Activated T-helper 2 cell treated with anti-CD3 and anti-CD28 coated beads, Interferon-gamma antibody, Interleukin-2, Interleukin-4, amounts not matched to agents 10 μg/mL and 5 μg/mL and 100 μg/mL, durations not matched to agents 14 hours and 24 hours and 36 hours (primary cell): ENCODE results near the gene IGSF9. TPM values are rescaled to one million over a fixed set of nuclear protein-coding genes. Genes with fewer than 3 reads are reported as not detected.

Experiments
- DNase-seq: peaks from one replicate; pipeline ENCODE4 v3.0.0; 2021; ENCODE audit warnings: low spot score
- H3K27ac Mint-ChIP-seq: one replicate; pipeline ENCODE4 v1.8.0; 2021; ENCODE audit warnings: mixed read lengths
- H3K27me3 Mint-ChIP-seq: one replicate; pipeline ENCODE4 v1.8.0; 2021; ENCODE audit warnings: low read depth, mixed read lengths
- H3K36me3 Mint-ChIP-seq: one replicate; pipeline ENCODE4 v1.8.0; 2021; ENCODE audit warnings: low read depth, mixed read lengths
- H3K4me1 Mint-ChIP-seq: one replicate; pipeline ENCODE4 v1.8.0; 2021; ENCODE audit warnings: low read depth, mixed read lengths
- H3K4me3 Mint-ChIP-seq: one replicate; pipeline ENCODE4 v1.8.0; 2021; ENCODE audit warnings: low read depth, mild to moderate bottlenecking, moderate library complexity, mixed read lengths
- H3K9me3 Mint-ChIP-seq: one replicate; pipeline ENCODE4 v1.8.0; 2021; ENCODE audit warnings: mixed read lengths
- intact Hi-C: fragments of 100-400 bp; cut with micrococcal nuclease; formaldehyde crosslinking; loops from one replicate; pipeline ENCODE4 v1.15.1; 2023
- total RNA-seq: library from RNA; stranded (reverse); gene quantifications from 2 replicates; pipeline ENCODE4 v1.2.3, GENCODE V29; 2022

IGSF9 gene
- total RNA-seq, 1 donor from 2014 or later = not detected

DNA sequence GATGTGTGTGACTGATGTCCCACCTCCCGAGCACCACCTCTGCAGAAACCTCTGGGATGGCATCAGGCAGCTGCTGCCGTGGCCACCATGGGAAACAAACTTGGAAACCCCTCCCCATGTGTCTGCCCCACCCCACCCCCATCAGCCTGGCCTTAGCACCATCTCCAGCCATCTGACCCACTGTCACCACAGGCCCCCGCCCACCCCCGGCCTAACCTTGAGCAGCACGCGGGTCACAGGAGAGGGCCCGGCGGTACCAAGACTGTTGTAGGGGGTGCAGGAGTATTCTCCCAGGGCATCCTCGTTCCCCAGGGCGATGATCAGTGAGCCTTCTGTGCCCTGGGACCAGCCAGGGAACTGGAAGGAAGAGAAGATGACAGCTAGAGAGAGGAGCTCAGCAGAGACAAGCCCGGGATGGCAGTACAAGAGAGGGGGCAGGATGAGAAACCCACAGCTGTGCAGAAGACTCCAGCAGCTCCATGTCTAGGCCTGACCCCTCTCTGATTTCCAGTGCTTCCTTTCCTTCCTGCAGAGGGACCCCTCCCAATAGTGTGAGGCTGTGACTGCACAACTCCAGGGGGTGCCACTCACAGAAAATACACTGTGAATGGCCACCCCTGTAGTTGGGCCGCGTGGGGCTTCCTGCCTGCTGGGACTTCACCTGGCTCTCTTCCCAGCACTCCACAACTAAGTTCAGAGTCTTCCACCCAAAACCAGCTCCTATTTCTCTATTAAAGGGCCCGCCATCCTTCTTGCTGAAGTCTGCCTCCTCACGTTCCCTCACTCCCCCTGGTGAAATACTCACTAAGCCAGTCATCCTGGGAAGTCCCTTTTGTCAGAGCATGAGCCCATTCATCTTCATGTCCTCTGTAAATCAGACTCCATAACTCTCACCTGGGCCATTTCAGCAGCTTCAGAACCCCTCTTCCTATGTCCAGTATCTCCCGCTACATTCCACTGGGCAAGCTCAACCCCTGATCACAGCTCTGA lies 12.8 kb downstream of the IGSF9 start:
- intact Hi-C loops = no loop called here
- H3K4me3 Mint-ChIP-seq = no peak overlapping the region
- no peaks in the 10 kb centered on the region for H3K36me3 Mint-ChIP-seq
- peaks cover 6% of the 10 kb centered on the region for H3K4me1 Mint-ChIP-seq
- no peak overlapping the region for H3K27ac Mint-ChIP-seq
- H3K27me3 Mint-ChIP-seq = peaks cover 9% of the 10 kb centered on the region
- no peaks in the 10 kb centered on the region for H3K9me3 Mint-ChIP-seq
- DNase-seq = no peak

DNA sequence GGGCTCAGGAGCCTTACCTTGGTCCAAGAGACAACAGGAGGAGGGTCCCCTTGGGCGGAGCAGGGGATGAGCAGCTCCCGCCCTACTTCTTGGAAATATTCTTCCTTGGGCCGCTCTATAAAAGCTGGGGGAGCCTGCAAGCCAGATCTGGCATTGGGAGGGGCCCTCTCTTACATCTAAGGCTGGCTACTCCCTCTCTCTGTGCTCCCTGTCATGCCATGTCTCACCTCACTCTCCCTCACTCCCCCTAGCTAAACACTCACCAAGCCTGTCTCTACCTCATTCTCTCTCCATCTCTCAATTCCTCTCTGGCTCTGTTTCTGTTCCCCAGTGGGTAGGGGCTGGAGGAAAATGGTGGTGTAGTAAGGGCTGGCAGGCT lies 13.6 kb downstream of the IGSF9 start:
- DNase-seq = no peak
- Mint-ChIP-seq H3K4me3 (no peak overlapping the region), H3K4me1 (peaks cover 2% of the 10 kb centered on the region), H3K36me3 (no peaks in the 10 kb centered on the region), H3K27me3 (peaks cover 9% of the 10 kb centered on the region), H3K27ac (no peak overlapping the region), H3K9me3 (no peaks in the 10 kb centered on the region)
- intact Hi-C loops = no loop called here

DNA sequence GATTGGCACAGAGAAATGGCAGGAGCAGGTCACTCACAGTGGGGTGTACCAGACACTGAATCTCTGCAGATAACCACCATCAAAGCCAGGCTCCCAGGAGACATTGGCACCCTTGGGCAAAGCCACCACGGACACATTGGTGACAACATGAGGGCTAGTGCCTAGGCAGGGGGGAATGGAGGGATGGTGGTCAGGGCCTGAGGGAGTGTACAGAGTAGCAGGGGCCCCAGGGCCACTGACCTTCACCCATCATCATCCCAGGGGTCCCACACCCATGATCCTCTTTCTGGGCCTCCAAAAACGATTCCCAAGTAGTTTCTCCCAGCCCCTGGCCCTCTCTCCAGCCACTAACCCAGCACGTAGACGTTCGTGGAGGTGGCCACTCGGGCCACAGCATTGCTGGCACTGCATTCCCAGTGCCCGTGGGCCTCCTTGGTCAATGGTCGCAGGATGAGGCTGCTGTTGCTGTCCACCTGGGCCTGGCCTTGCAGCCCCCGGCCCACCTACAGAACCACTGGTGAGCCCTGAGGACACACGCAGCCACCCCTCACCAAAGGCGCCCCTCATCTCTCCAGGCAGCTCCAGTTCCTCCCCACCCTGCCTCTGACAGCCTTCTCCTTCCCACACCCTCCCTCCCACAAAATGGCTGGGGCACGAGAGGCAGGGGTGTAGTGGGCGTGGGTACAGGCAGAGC lies 14.2 kb downstream of the IGSF9 start:
- Mint-ChIP-seq H3K4me3 (no peak overlapping the region), H3K4me1 (peaks cover 1% of the 10 kb centered on the region), H3K27ac (no peak overlapping the region), H3K9me3 (no peaks in the 10 kb centered on the region), H3K36me3 (no peaks in the 10 kb centered on the region), H3K27me3 (peaks cover 8% of the 10 kb centered on the region)
- intact Hi-C loops = no loop called here
- DNase-seq = no peak

DNA sequence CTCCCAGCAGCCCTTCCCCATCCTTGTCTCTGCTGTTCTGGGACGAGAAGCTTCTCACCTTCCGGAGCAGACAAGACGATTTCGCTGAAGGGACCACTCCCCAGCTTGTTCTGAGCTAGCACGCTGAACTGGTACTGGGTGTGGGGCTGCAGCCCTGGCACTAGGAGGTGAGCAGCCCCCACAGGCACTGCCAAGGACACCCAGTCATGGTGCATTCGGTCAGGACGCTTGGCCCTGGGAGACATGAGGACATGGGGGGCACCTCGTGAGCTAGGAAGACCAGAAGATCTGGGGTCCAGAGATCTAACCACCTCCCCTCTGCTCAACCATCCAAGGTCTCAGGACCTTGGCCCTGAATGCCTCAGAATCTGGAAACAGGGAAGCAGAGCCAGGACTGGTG lies 14.8 kb downstream of the IGSF9 start:
- Mint-ChIP-seq H3K4me3 (no peak overlapping the region), H3K27ac (no peak overlapping the region), H3K36me3 (no peaks in the 10 kb centered on the region), H3K9me3 (no peaks in the 10 kb centered on the region), H3K4me1 (peaks cover 7% of the 10 kb centered on the region), H3K27me3 (peaks cover 5% of the 10 kb centered on the region)
- intact Hi-C loops = no loop called here
- no peak for DNase-seq

DNA sequence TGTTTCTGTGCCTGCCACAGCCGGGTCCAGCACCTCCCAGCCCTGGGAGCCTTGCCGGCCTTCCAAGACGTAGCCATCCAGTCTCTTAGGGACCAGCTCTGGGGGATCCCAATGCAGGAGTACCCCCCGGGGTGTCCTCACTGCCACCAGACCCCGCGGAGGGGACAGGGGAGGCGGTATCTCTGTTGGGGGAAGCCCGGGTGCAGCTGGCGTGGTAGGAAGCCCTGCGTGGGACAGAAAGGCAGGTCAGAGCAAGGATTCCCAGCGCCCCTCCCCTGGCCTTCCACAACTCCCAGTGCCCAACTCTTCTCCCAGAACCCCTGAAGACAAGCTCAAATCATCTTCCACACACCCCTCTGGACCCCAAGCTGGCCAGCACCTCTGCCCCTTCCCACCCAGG lies 15.2 kb downstream of the IGSF9 start:
- Mint-ChIP-seq H3K4me1 (peaks cover 7% of the 10 kb centered on the region), H3K36me3 (peaks cover 2% of the 10 kb centered on the region), H3K4me3 (no peak overlapping the region), H3K27me3 (peaks cover 5% of the 10 kb centered on the region), H3K27ac (no peak overlapping the region), H3K9me3 (no peaks in the 10 kb centered on the region)
- DNase-seq = no peak
- intact Hi-C loops = no loop called here

DNA sequence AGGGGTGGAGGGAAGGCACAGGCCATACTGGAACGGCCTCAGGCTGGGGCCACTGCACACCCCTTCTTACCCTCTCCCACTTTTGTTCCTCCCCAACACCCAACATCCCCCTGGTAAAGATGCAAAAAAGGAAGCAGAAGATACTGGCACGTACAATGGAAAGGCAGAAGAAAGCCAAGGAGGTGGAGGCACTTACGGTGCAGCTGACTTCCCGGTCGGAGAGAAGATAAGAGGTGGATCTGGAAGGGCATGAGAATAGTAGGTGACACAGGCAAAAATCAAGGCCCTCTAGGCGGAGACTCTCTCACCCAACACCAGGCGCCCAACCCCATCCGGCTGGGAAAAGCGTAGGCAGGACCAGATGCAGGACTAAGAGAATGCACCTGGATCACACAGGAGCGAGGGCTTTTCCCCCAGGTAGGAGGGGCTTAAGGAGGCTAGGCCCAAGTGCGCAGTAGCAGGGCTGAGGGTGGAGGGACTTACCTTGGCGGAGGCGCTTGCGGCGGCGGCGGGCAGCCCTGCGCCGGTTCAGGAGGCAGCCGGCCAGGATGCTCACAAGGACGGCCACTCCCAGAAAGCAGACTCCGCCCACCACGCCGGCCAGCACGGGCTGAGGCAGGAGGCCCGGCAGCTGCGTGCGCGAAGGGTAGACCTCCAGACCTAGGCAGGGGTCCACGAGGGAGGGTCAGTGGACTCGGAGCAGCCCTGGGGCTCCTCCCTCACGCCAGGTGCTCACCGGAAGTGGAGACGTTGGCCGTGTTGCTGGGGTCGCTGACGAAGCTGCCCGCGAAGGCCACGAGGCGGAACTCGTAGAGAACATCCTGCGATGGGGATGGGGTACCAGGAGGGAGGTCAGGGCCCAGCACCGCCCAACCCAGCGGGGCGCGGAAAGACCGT lies 16.0 kb downstream of the IGSF9 start:
- H3K27me3 Mint-ChIP-seq = peaks cover 5% of the 10 kb centered on the region
- intact Hi-C loops = loop anchor here (10.0 kb wide), 1 partner anchor 695 kb away; no protein-coding TSS in a partner anchor
- DNase-seq = no peak

DNA sequence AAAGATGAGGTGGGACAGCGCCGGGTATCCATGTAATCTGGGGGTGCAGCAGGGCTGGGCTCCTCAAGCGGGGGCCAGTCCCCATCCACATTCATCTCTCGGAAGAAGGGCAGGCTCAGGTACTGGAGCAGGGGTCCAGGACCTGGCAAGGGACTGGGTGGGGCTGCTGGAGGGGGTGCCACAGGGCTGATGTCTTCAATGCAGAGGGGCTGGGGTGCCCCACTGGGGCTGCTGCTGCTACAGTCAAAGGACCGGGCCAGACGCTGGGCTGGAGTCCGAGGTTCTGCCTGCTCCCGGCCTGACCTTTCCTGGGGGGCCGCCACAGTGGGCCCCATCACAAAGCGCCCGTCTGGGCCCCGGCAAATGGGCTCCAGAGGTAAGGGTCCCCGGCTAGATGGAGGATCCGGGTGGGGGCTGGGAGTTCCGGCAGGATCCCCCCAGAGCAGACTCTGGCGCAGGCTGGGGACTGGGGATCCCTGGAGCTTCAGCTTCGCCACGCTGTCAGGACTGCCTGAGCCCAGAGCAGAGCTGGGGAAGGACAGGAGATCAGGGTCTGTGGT lies 16.8 kb downstream of the IGSF9 start:
- H3K4me3 Mint-ChIP-seq = no peak overlapping the region
- no peak overlapping the region for H3K27ac Mint-ChIP-seq
- H3K36me3 Mint-ChIP-seq = peaks cover 13% of the 10 kb centered on the region
- no peaks in the 10 kb centered on the region for H3K9me3 Mint-ChIP-seq
- peaks cover 10% of the 10 kb centered on the region for H3K4me1 Mint-ChIP-seq
- H3K27me3 Mint-ChIP-seq = peaks cover 2% of the 10 kb centered on the region
- intact Hi-C loops = loop anchor here (10.0 kb wide), 1 partner anchor 696 kb away; no protein-coding TSS in a partner anchor
- no peak for DNase-seq

More for the DNA sequence above, 16.0 kb downstream of the IGSF9 start:
- no peak overlapping the region for H3K27ac Mint-ChIP-seq
- no peak overlapping the region for H3K4me3 Mint-ChIP-seq
- peaks cover 7% of the 10 kb centered on the region for H3K4me1 Mint-ChIP-seq
- H3K9me3 Mint-ChIP-seq = no peaks in the 10 kb centered on the region
- H3K36me3 Mint-ChIP-seq = peaks cover 5% of the 10 kb centered on the region

- Mint-ChIP-seq H3K36me3 (peaks cover 19% of the 10 kb centered on the region), H3K9me3 (no peaks in the 10 kb centered on the region), H3K4me3 (no peak overlapping the region), H3K27me3 (no peaks in the 10 kb centered on the region), H3K27ac (no peak overlapping the region), H3K4me1 (peaks cover 15% of the 10 kb centered on the region)
- DNase-seq = no peak
- intact Hi-C loops = loop anchor here (10.0 kb wide), 1 partner anchor 697 kb away; no protein-coding TSS in a partner anchor
These were observed 17.5 kb downstream of the IGSF9 start for GRCh38 chr1:159927849-159928431.

GRCh38 chr1:159927211-159927848 lies 18.1 kb downstream of the IGSF9 start:
- Mint-ChIP-seq H3K4me3 (no peak overlapping the region), H3K4me1 (peaks cover 18% of the 10 kb centered on the region), H3K9me3 (no peaks in the 10 kb centered on the region), H3K36me3 (peaks cover 23% of the 10 kb centered on the region), H3K27me3 (no peaks in the 10 kb centered on the region), H3K27ac (no peak overlapping the region)
- no peak for DNase-seq
- intact Hi-C loops = loop anchor here (10.0 kb wide), 1 partner anchor 697 kb away; no protein-coding TSS in a partner anchor

DNA sequence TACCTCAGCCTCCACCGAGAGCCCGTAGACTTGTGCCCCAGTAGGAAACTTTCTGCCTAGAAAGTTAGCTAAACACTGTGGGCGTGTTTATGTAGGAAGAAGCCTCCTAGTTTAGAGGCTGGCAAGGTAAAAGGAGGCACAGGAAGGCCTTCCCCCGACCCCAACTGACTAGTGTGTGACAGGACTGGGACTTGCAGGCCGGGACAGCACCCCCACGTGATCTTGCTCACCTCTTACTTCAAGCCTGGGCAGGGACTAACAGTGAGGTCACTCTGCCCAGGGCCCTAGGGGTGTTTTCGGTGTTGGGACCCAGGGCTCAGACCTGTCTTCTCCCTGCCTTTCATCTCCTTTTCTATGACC lies 19.7 kb downstream of the IGSF9 start:
- Mint-ChIP-seq H3K4me1 (peaks cover 34% of the 10 kb centered on the region), H3K4me3 (peak overlapping the region; percentile 95)
- intact Hi-C loops = loop anchor here (1.0 to 10.0 kb wide), 4 partner anchors 173 to 849 kb away; partner anchors contain the start of genes AIM2, DCAF8 and IGSF8

More for the DNA sequence above, 19.7 kb downstream of the IGSF9 start:
- peak overlapping the region; percentile 98 for H3K27ac Mint-ChIP-seq
- H3K27me3 Mint-ChIP-seq = no peaks in the 10 kb centered on the region
- DNase-seq = no peak
- H3K9me3 Mint-ChIP-seq = no peaks in the 10 kb centered on the region
- H3K36me3 Mint-ChIP-seq = peaks cover 37% of the 10 kb centered on the region
